ENCODE measurements around the gene BMS1. TPM values are rescaled to one million over a fixed set of nuclear protein-coding genes. Genes with fewer than 3 reads are reported as not detected.

The BMS1 gene
- total RNA-seq, 1 experiment from 2014 or later, result 36.3 TPM

DNA sequence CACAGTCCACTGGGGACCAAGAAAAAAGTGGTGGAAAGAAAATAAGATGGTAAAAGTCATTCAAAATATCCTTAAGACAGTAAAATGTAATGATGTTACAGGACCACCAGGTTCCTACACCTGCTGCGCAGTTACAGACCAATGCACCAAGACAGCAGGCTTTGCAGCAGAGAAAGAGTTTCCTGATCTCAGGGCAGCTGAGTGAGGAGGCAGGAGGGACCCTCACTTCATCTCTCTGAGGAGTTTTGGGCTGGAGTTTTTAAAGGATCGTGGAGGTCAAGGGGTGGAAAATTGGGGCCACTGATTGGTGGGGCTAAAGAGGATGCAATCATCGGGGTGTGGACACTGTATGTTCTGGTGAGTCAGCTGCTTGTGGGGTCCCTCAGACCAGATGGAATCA is 100.0 kb downstream of the BMS1 start:
- Histone ChIP-seq H3K4me1 (no peaks in the 10 kb centered on the region), H3K27me3 (replicated peaks; ENCODE audit: control insufficient read depth, insufficient read depth, low read length) (no peaks in the 10 kb centered on the region; the same call in 1 of the 2 replicates), H3K36me3 (ENCODE audit: control insufficient read depth, insufficient read depth, low read length) (no peaks in the 10 kb centered on the region), H3K4me3 (ENCODE audit: low read depth, low read length) (no peak overlapping the region), H3K9me3 (peaks cover 6% of the 10 kb centered on the region; the same call in 1 of the 2 replicates)
- H3K27ac Mint-ChIP-seq (ENCODE audit: unreplicated experiment), result no peak overlapping the region
- peaks cover 47% of the 10 kb centered on the region for H3K9me3 Mint-ChIP-seq (ENCODE audit: unreplicated experiment)
- no peaks in the 10 kb centered on the region for H3K4me1 Mint-ChIP-seq (ENCODE audit: low read depth, unreplicated experiment)
- H3K4me3 Mint-ChIP-seq (ENCODE audit: unreplicated experiment), result no peak overlapping the region
- ChIA-PET POLR2A (no interaction called here), CTCF (no interaction called here)
- BruUV-seq (replicated peaks), result no TSS peak
- TF ChIP-seq, protein P1, sequence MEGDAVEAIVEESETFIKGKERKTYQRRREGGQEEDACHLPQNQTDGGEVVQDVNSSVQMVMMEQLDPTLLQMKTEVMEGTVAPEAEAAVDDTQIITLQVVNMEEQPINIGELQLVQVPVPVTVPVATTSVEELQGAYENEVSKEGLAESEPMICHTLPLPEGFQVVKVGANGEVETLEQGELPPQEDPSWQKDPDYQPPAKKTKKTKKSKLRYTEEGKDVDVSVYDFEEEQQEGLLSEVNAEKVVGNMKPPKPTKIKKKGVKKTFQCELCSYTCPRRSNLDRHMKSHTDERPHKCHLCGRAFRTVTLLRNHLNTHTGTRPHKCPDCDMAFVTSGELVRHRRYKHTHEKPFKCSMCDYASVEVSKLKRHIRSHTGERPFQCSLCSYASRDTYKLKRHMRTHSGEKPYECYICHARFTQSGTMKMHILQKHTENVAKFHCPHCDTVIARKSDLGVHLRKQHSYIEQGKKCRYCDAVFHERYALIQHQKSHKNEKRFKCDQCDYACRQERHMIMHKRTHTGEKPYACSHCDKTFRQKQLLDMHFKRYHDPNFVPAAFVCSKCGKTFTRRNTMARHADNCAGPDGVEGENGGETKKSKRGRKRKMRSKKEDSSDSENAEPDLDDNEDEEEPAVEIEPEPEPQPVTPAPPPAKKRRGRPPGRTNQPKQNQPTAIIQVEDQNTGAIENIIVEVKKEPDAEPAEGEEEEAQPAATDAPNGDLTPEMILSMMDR (IDR thresholded peaks at IDR 0.05; ENCODE audit: insufficient read depth in 1 of 2, low read depth in 1 of 2, low read length in 1 of 2, severe bottlenecking in 1 of 2, unreplicated experiment in 1 of 2), result no peak
- intact Hi-C loops (cut with micrococcal nuclease; ENCODE audit: unreplicated experiment), result no loop called here
- peaks cover 7% of the 10 kb centered on the region for H3K27me3 Mint-ChIP-seq (ENCODE audit: insufficient read depth, unreplicated experiment)
- no peak for DNase-seq
- peaks cover 5% of the 10 kb centered on the region for H3K36me3 Mint-ChIP-seq (ENCODE audit: insufficient read depth, unreplicated experiment)

Other genes starting within 250 kb of the BMS1 start
- gene ZNF33B, start 144.2 kb upstream of the BMS1 start, total RNA-seq (2022), result 43.2 and 43.3 TPM in 2 replicates